ENCODE results near the gene PHLPP1.
A peak's percentile ranks its signal among the peaks of the same experiment; 100 is the strongest.

DNA sequence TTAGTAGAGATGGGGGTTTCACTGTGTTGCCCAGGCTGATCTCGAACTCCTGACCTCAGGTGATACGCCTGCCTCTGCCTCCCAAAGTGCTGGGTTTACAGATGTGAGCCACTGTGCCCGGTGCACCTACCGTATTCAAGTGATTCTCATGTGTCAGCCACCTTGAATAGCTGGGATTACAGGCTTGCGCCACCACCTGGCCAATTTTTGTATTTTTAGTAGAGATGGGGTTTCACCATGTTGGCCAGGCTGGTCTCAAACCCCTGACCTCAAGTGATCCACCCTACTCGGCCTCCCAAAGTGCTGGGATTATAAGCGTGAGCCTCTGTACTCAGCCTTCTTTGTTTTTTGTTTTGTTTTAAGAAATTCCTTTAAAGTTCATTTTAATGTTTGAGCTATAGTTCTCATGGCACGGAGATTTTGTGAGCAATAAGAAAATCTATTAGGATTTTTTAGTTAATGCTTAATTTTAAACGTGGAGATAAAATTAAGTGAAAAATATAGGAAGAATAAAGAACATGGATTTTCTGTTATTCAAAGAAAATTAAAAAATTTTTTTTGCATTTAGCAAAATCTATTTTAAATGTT is 242.6 kb downstream of the PHLPP1 start:
- TF ChIP-seq POLR2AphosphoS5 (IDR thresholded peaks at IDR 0.05) (no peak), POLR2A (IDR thresholded peaks at IDR 0.05) (no peak), EP300 (IDR thresholded peaks at IDR 0.05) (no peak)
- TF ChIP-seq, protein P1, sequence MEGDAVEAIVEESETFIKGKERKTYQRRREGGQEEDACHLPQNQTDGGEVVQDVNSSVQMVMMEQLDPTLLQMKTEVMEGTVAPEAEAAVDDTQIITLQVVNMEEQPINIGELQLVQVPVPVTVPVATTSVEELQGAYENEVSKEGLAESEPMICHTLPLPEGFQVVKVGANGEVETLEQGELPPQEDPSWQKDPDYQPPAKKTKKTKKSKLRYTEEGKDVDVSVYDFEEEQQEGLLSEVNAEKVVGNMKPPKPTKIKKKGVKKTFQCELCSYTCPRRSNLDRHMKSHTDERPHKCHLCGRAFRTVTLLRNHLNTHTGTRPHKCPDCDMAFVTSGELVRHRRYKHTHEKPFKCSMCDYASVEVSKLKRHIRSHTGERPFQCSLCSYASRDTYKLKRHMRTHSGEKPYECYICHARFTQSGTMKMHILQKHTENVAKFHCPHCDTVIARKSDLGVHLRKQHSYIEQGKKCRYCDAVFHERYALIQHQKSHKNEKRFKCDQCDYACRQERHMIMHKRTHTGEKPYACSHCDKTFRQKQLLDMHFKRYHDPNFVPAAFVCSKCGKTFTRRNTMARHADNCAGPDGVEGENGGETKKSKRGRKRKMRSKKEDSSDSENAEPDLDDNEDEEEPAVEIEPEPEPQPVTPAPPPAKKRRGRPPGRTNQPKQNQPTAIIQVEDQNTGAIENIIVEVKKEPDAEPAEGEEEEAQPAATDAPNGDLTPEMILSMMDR (IDR thresholded peaks at IDR 0.05): peak; percentile 38 to 57 (median 44)

Measured in upper lobe of left lung (tissue), 4 donors.